Measurements from ENCODE around the gene NAV2. TPM values are rescaled to one million over a fixed set of nuclear protein-coding genes. Genes with fewer than 3 reads are reported as not detected.

NAV2 gene
- total RNA-seq, 1 experiment from 2014 or later: 46.3 TPM

DNA sequence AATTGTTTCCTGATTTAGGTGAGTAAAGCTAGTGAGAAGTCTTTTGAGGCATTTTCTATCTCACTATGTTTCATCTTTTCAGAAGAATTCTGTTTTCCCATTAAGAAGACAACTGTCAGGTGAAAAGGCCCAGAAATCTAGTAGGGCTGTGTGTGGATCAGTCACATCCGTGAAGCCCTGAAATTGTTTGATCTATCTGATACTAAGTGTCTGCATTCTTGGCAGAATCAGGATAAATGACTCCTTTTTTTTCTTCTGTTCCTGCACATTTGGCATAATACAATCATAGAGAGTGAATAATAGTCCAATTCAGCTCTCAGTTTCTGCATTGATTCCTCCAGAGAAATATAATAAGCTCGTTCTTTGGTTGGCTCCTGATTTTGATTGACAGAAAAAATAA, 208.3 kb downstream of the NAV2 start:
- Histone ChIP-seq H2BK15ac (ENCODE audit: low read depth, low read length) (no peak overlapping the region), H3K56ac (ENCODE audit: insufficient read length, low read depth, low read length) (no peak overlapping the region), H2BK12ac (ENCODE audit: insufficient read length, low read depth, low read length) (no peak overlapping the region), H2BK120ac (ENCODE audit: low read depth, low read length, poor library complexity, severe bottlenecking) (no peak overlapping the region), H2BK20ac (ENCODE audit: low read depth, low read length, poor library complexity, severe bottlenecking) (no peak overlapping the region), H3K23me2 (ENCODE audit: insufficient read length, low read depth, low read length, poor library complexity, severe bottlenecking) (no peaks in the 10 kb centered on the region), H3K4me2 (ENCODE audit: insufficient read depth, insufficient read length, low read length) (no peak overlapping the region), H3K4me1 (ENCODE audit: insufficient read depth, low read length) (no peaks in the 10 kb centered on the region), H4K20me1 (ENCODE audit: control insufficient read depth, insufficient read depth, insufficient read length) (no peaks in the 10 kb centered on the region), H3T11ph (ENCODE audit: low read length) (no peak overlapping the region), H2AK5ac (ENCODE audit: insufficient read length, low read length) (no peak overlapping the region), H3K23ac (ENCODE audit: insufficient read length, low read depth, low read length) (no peak overlapping the region), H2BK5ac (ENCODE audit: insufficient read length, low read length) (no peak overlapping the region), H4K8ac (replicated peaks; ENCODE audit: insufficient read length, low read depth, low read length) (no peak overlapping the region), H4K5ac (ENCODE audit: insufficient read length, low read depth, low read length) (no peak overlapping the region), H3K27ac (ENCODE audit: insufficient read length, low read depth, low read length) (no peak overlapping the region), H3K9me3 (ENCODE audit: control insufficient read depth, low read depth, low read length) (no peaks in the 10 kb centered on the region), H3K79me1 (ENCODE audit: insufficient read depth, low read depth, low read length, poor library complexity, severe bottlenecking) (no peaks in the 10 kb centered on the region), H3K14ac (ENCODE audit: insufficient read depth, low read length) (no peak overlapping the region), H3K18ac (ENCODE audit: insufficient read length, low read depth, low read length) (no peak overlapping the region), H2AFZ (ENCODE audit: low read length) (no peak overlapping the region), H3K27me3 (ENCODE audit: insufficient read depth, low read length) (no peaks in the 10 kb centered on the region; the same call in 1 of the 2 replicates), H4K91ac (ENCODE audit: insufficient read length, low read depth, low read length) (no peak overlapping the region), H3K4ac (ENCODE audit: low read depth, low read length) (no peak overlapping the region), H3K79me2 (ENCODE audit: insufficient read depth, low read length) (no peaks in the 10 kb centered on the region), H3K9ac (ENCODE audit: extremely low read depth, insufficient read length, low read length) (no peak overlapping the region)
- DNase-seq: no peak
- Mint-ChIP-seq H3K27me3 (ENCODE audit: low read depth) (no peaks in the 10 kb centered on the region), H3K4me1 (peaks cover 5 to 8% of the 10 kb centered on the region in 2 experiments; a peak in 3 of 4 replicates), H3K27ac (no peak overlapping the region), H3K9me3 (no peaks in the 10 kb centered on the region), H3K36me3 (ENCODE audit: insufficient read depth in 1 of 3, low read depth in 3 of 3) (peaks cover 8 to 29% (median 18%) of the 10 kb centered on the region in 3 experiments), H3K4me3 (no peak overlapping the region)
- no CpG with 5 or more reads among the region's 2 CpGs for WGBS (ENCODE audit: extremely low coverage, insufficient read length, low lambda C conversion rate)
- TF ChIP-seq, protein P1, sequence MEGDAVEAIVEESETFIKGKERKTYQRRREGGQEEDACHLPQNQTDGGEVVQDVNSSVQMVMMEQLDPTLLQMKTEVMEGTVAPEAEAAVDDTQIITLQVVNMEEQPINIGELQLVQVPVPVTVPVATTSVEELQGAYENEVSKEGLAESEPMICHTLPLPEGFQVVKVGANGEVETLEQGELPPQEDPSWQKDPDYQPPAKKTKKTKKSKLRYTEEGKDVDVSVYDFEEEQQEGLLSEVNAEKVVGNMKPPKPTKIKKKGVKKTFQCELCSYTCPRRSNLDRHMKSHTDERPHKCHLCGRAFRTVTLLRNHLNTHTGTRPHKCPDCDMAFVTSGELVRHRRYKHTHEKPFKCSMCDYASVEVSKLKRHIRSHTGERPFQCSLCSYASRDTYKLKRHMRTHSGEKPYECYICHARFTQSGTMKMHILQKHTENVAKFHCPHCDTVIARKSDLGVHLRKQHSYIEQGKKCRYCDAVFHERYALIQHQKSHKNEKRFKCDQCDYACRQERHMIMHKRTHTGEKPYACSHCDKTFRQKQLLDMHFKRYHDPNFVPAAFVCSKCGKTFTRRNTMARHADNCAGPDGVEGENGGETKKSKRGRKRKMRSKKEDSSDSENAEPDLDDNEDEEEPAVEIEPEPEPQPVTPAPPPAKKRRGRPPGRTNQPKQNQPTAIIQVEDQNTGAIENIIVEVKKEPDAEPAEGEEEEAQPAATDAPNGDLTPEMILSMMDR (conservative IDR thresholded peaks at IDR 0.05): no peak
